Neural progenitor cell (in vitro differentiated cells): ENCODE data around the gene SWT1.
"Not testable (repeated sequence)": the region's sequence is repeated elsewhere in the genome, so short reads cannot be mapped to it uniquely, and the experiment has no call there.

ENCODE experiments used
- CTCF ChIP-seq: fragments of 200-600 bp; sonication (generic); IDR thresholded peaks from 2 replicates; pipeline ENCODE4 v1.5.1; 2017; ENCODE audit warnings: antibody characterized with exemption, mild to moderate bottlenecking
- EZH2 ChIP-seq: fragments of 200-600 bp; sonication (generic); IDR thresholded peaks from 2 replicates; pipeline ENCODE4 v1.6.1; 2017; ENCODE audit warnings: antibody characterized with exemption, mild to moderate bottlenecking, moderate library complexity
- EZH2phosphoT487 ChIP-seq: fragments of 200-600 bp; sonication (generic); IDR thresholded peaks from 2 replicates; pipeline ENCODE4 v1.6.1; 2017; ENCODE audit warnings: antibody characterized with exemption

DNA sequence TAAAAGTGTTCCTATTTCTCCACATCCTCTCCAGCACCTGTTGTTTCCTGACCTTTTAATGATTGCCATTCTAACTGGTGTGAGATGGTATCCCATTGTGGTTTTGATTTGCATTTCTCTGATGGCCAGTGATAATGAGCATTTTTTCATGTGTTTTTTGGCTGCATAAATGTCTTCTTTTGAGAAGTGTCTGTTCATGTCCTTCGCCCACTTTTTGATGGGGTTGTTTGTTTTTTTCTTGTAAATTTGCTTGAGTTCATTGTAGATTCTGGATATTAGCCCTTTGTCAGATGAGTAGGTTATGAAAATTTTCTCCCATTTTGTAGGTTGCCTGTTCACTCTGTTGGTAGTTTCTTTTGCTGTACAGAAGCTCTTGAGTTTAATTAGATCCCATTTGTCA lies 95.4 kb downstream of the SWT1 start:
- TF ChIP-seq EZH2, CTCF, EZH2phosphoT487: not testable (repeated sequence)
